HCT116 (cell line): ENCODE measurements around the gene PLXNC1. TPM values are rescaled to one million over a fixed set of nuclear protein-coding genes. Genes with fewer than 3 reads are reported as not detected.

Source experiments
- ATAC-seq: fragments of 200-7000 bp; cut with Tn5 transposase; 2 replicates; pipeline ENCODE4 v1.9.1; 2020; ENCODE audit warnings: mild to moderate bottlenecking, moderate library complexity
- BruUV-seq: library from RNA; stranded (reverse); fragments of 400-500 nt; replicated peaks from 2 replicates; lab custom pipeline; 2021; lab: Mats Ljungman, UMichigan
- CTCF ChIA-PET: fragments of 300-600 bp; sonication (Branson Sonifier 250); formaldehyde crosslinking; loops from one replicate; lab custom pipeline; 2021; ENCODE audit warnings: antibody characterized with exemption; lab: Charles Lee
- POLR2A ChIA-PET: fragments of 300-600, 350-600 bp; sonication (Branson Sonifier 250); formaldehyde crosslinking; loops from one replicate; lab custom pipeline; 2021; ENCODE audit warnings: antibody characterized with exemption; lab: Charles Lee
- RAD21 ChIA-PET, 2 experiments: fragments of 300-600 bp; sonication (Branson Sonifier 250); formaldehyde crosslinking; loops; one replicate each; lab custom pipeline; 2023; ENCODE audit warnings: low total read pairs in 2 of 2; ENCODE audit not compliant: uncharacterized antibody in 2 of 2, unreplicated experiment in 2 of 2, low non-redundant PET in 1 of 2; lab: Charles Lee
- DNase-seq: peaks from one replicate; pipeline ENCODE4 v3.0.0-alpha.2; 2010; ENCODE audit warnings: low read depth, low spot score
- H2AFZ ChIP-seq: fragments of 200-600 bp; shearing (Covaris generic), sonication (generic); 2 replicates; pipeline ENCODE4 v1.6.1; 2017; ENCODE audit warnings: low read depth, mixed run types, mixed read lengths, antibody characterized with exemption, low read length; ENCODE audit not compliant: poor library complexity, severe bottlenecking
- H3K27ac ChIP-seq: 2 replicates; pipeline ENCODE4 v1.5.1; 2012; ENCODE audit warnings: low read depth, low read length
- H3K27me3 ChIP-seq: fragments of 200-600 bp; sonication (generic); 2 replicates; pipeline ENCODE4 v1.6.1; 2016; ENCODE audit warnings: mixed run types, low read length, mixed read lengths; ENCODE audit not compliant: insufficient read depth
- H3K36me3 ChIP-seq, 2 experiments: fragments of 200-500 bp in 1 of 2; fragments of 200-600 bp in 1 of 2; sonication (Bioruptor generic) in 1 of 2; sonication (generic) in 1 of 2; 2 replicates each; pipeline versions ENCODE4 v1.5.1 to v1.6.1; 2014 to 2016; ENCODE audit warnings: low read length in 2 of 2, inconsistent platforms in 1 of 2, mixed read lengths in 1 of 2, mixed run types in 1 of 2; ENCODE audit not compliant: insufficient read depth in 2 of 2, control insufficient read depth in 1 of 2
- H3K4me1 ChIP-seq, 2 experiments: fragments of 200-600 bp in 1 of 2; sonication (generic) in 1 of 2; 2 replicates each; pipeline versions ENCODE4 v1.5.1 to v1.6.1; 2012 to 2017; ENCODE audit warnings: low read length in 2 of 2, inconsistent platforms in 1 of 2, mild to moderate bottlenecking in 1 of 2, mixed read lengths in 1 of 2, mixed run types in 1 of 2, moderate library complexity in 1 of 2; ENCODE audit not compliant: insufficient read depth in 2 of 2, control insufficient read depth in 1 of 2
- H3K4me2 ChIP-seq: fragments of 200-600 bp; sonication (generic); 2 replicates; pipeline ENCODE4 v1.6.1; 2017; ENCODE audit warnings: mixed run types, low read length, mixed read lengths
- H3K4me3 ChIP-seq, 2 experiments: fragments of 200-600 bp in 1 of 2; sonication (generic) in 1 of 2; replicated peaks in 1 of 2; 2 replicates each; pipeline ENCODE4 v1.5.1; 2011 to 2016; ENCODE audit warnings: low read length in 2 of 2, control low read depth in 1 of 2, low read depth in 1 of 2, mild to moderate bottlenecking in 1 of 2, mixed read lengths in 1 of 2, mixed run types in 1 of 2
- H3K79me2 ChIP-seq: fragments of 200-600 bp; sonication (generic); 2 replicates; pipeline ENCODE4 v1.6.1; 2017; ENCODE audit warnings: mild to moderate bottlenecking, mixed run types, low read length, moderate library complexity, mixed read lengths; ENCODE audit not compliant: insufficient read depth
- H3K9ac ChIP-seq: fragments of 200-600 bp; sonication (generic); 2 replicates; pipeline ENCODE4 v1.6.1; 2016; ENCODE audit warnings: low read length, mixed read lengths
- H3K9me2 ChIP-seq: fragments of 200-600 bp; sonication (generic), shearing (Covaris generic); 2 replicates; pipeline ENCODE4 v1.6.1; 2017; ENCODE audit warnings: mixed run types, mild to moderate bottlenecking, moderate library complexity; ENCODE audit not compliant: insufficient read depth
- H3K9me3 ChIP-seq, 2 experiments: fragments of 200-500 bp in 1 of 2; fragments of 200-600 bp in 1 of 2; sonication (Bioruptor generic) in 1 of 2; sonication (generic) in 1 of 2; 2 replicates each; pipeline ENCODE4 v1.6.1; 2014 to 2017; ENCODE audit warnings: low read length in 2 of 2, mixed read lengths in 2 of 2, inconsistent platforms in 1 of 2, low read depth in 1 of 2, mild to moderate bottlenecking in 1 of 2, mixed run types in 1 of 2, moderate library complexity in 1 of 2; ENCODE audit not compliant: control insufficient read depth in 1 of 2, insufficient read depth in 1 of 2
- H4K20me1 ChIP-seq: fragments of 200-600 bp; sonication (generic), shearing (Covaris generic); 2 replicates; pipeline ENCODE4 v1.6.1; 2017; ENCODE audit warnings: mixed run types, mild to moderate bottlenecking, moderate library complexity; ENCODE audit not compliant: insufficient read depth
- POLR2AphosphoS5 ChIP-seq: IDR thresholded peaks from 2 replicates; pipeline ENCODE4 v1.6.1; 2011; ENCODE audit warnings: mild to moderate bottlenecking, low read depth, low read length, moderate library complexity
- RAD21 ChIP-seq: IDR thresholded peaks from 2 replicates; pipeline ENCODE4 v1.6.1; 2012; ENCODE audit warnings: low read depth, mild to moderate bottlenecking
- SIN3A ChIP-seq: IDR thresholded peaks from 2 replicates; pipeline ENCODE4 v1.6.1; 2012; ENCODE audit warnings: low read depth
- SP1 ChIP-seq: IDR thresholded peaks from 2 replicates; pipeline ENCODE4 v1.6.1; 2012; ENCODE audit warnings: low read depth
- YY1 ChIP-seq: IDR thresholded peaks from 2 replicates; pipeline ENCODE4 v1.6.1; 2011; ENCODE audit warnings: low read length, low read depth, moderate library complexity, mild to moderate bottlenecking; ENCODE audit not compliant: insufficient replicate concordance; ENCODE audit errors: extremely low read depth
- intact Hi-C: fragments of 100-400 bp; cut with micrococcal nuclease; formaldehyde crosslinking; loops from 2 replicates; pipeline ENCODE4 v1.10.0; 2022
- total RNA-seq: library from RNA; stranded (reverse); gene quantifications from one replicate; pipeline ENCODE4 v1.2.1, GENCODE V29; 2021; ENCODE audit not compliant: unreplicated experiment
- TF ChIP-seq, protein P1 (sequence below), 3 experiments: fragments of 200-600 bp in 1 of 3; sonication (generic) in 1 of 3; IDR thresholded peaks in 2 of 3; conservative IDR thresholded peaks in 1 of 3; 2 replicates each; pipeline ENCODE4 v1.5.1; 2012 to 2017; ENCODE audit warnings: low read depth in 2 of 3, low read length in 2 of 3, antibody characterized with exemption in 1 of 3, borderline replicate concordance in 1 of 3, control low read depth in 1 of 3, mild to moderate bottlenecking in 1 of 3, mixed read lengths in 1 of 3, mixed run types in 1 of 3, moderate library complexity in 1 of 3; ENCODE audit not compliant: insufficient read depth in 1 of 3
- TF ChIP-seq, protein P2 (sequence below): IDR thresholded peaks from 2 replicates; pipeline ENCODE4 v1.6.1; 2012; ENCODE audit warnings: low read depth
- TF ChIP-seq, protein P3 (sequence below): IDR thresholded peaks from 2 replicates; pipeline ENCODE4 v1.6.1; 2012

The PLXNC1 gene
- total RNA-seq, 1 experiment from 2014 or later, result 0.25 TPM

DNA sequence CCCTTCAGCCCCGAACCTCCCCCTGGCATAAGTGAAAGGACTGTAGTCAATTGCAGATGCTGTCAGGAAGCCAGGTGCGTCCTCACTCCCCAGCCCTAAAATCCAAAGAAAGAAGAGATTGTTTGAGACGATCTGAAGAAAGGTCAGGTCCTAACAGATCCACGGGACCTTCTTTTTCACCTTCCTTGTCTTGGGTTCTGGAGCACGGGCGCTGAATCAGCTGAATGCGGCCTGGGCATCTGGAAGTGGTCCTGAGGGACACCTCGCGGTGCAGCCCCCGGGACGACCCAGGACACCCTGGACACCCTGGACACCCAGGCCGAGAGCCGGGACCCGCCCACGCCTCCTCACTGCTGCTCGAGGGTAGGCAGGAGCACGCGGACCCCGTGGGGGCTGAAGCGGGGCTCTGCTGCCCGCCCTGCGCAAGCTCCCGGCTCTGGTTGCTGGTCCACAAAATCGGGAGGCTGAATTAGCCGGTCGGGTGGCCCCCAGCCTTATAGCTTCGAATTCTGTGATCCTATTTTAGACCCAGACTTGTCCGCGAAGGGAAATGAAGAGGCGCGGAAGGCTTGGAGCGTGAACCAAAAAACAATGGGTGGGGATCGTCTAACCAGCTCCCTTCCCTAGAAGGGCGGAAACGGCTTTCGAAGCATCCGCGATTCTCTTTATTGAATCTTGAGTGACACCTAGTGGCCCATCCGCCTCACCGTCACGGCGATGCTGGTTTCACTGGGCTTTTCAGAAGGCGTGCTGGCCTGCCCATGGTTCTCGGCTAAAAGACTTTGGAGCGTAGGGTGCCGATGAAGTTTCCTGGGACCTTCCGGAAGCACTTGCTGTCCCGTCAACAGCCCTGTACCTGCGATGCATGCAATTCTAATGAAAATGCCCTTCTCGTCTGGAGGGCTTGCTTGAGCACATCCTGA lies 46.4 kb upstream of the PLXNC1 start:
- ChIA-PET CTCF (interaction anchor here (0.5 to 4.6 kb wide), 41 partner anchors 9 to 1115 kb away, joined by 3 to 143 read pairs (median 4); partner anchors contain the start of gene MRPL42), RAD21 (interaction anchor here (0.7 to 2.5 kb wide), 12 partner anchors 26 to 705 kb away, joined by 3 to 21 read pairs (median 4); no protein-coding TSS in a partner anchor), POLR2A (interaction anchor here (0.5 to 2.2 kb wide), 4 partner anchors 586 to 635 kb away, joined by 3 to 7 read pairs (median 3); partner anchors contain the start of gene MRPL42)
- H3K9me3 ChIP-seq, result no peaks in the 10 kb centered on the region
- no peaks in the 10 kb centered on the region for H3K9me2 ChIP-seq
- peak overlapping the region; percentile 88 for H3K4me2 ChIP-seq
- intact Hi-C loops, result loop anchor here (1.0 to 5.0 kb wide), 7 partner anchors 315 to 1320 kb away; no protein-coding TSS in a partner anchor
- no peak overlapping the region for H3K27ac ChIP-seq
- peak overlapping the region; percentile 88 for H2AFZ ChIP-seq
- no TSS peak for BruUV-seq
- H3K9ac ChIP-seq, result peak overlapping the region; percentile 38
- peaks cover 6 to 18% of the 10 kb centered on the region in 2 experiments for H3K4me1 ChIP-seq
- DNase-seq, result peak; percentile 87
- H3K4me3 ChIP-seq, result peak overlapping the region; percentile 43 to 55
- TF ChIP-seq, protein P1, sequence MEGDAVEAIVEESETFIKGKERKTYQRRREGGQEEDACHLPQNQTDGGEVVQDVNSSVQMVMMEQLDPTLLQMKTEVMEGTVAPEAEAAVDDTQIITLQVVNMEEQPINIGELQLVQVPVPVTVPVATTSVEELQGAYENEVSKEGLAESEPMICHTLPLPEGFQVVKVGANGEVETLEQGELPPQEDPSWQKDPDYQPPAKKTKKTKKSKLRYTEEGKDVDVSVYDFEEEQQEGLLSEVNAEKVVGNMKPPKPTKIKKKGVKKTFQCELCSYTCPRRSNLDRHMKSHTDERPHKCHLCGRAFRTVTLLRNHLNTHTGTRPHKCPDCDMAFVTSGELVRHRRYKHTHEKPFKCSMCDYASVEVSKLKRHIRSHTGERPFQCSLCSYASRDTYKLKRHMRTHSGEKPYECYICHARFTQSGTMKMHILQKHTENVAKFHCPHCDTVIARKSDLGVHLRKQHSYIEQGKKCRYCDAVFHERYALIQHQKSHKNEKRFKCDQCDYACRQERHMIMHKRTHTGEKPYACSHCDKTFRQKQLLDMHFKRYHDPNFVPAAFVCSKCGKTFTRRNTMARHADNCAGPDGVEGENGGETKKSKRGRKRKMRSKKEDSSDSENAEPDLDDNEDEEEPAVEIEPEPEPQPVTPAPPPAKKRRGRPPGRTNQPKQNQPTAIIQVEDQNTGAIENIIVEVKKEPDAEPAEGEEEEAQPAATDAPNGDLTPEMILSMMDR (IDR thresholded peaks at IDR 0.05 in 2 of 3, conservative IDR thresholded peaks at IDR 0.05 in 1 of 3; ENCODE audit: borderline replicate concordance in 1 of 3, insufficient read depth in 1 of 3, low read depth in 2 of 3, low read length in 2 of 3), result peak; percentile 63 to 75 (median 74)
- TF ChIP-seq SIN3A (no peak), SP1 (no peak; the same call in 1 of the 2 replicates), RAD21 (peak; percentile 92), YY1 (peak; percentile 39), POLR2AphosphoS5 (peak; percentile 24; the same call in 1 of the 2 replicates)
- TF ChIP-seq, protein P2, sequence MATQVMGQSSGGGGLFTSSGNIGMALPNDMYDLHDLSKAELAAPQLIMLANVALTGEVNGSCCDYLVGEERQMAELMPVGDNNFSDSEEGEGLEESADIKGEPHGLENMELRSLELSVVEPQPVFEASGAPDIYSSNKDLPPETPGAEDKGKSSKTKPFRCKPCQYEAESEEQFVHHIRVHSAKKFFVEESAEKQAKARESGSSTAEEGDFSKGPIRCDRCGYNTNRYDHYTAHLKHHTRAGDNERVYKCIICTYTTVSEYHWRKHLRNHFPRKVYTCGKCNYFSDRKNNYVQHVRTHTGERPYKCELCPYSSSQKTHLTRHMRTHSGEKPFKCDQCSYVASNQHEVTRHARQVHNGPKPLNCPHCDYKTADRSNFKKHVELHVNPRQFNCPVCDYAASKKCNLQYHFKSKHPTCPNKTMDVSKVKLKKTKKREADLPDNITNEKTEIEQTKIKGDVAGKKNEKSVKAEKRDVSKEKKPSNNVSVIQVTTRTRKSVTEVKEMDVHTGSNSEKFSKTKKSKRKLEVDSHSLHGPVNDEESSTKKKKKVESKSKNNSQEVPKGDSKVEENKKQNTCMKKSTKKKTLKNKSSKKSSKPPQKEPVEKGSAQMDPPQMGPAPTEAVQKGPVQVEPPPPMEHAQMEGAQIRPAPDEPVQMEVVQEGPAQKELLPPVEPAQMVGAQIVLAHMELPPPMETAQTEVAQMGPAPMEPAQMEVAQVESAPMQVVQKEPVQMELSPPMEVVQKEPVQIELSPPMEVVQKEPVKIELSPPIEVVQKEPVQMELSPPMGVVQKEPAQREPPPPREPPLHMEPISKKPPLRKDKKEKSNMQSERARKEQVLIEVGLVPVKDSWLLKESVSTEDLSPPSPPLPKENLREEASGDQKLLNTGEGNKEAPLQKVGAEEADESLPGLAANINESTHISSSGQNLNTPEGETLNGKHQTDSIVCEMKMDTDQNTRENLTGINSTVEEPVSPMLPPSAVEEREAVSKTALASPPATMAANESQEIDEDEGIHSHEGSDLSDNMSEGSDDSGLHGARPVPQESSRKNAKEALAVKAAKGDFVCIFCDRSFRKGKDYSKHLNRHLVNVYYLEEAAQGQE, result no peak
- TF ChIP-seq, protein P3, sequence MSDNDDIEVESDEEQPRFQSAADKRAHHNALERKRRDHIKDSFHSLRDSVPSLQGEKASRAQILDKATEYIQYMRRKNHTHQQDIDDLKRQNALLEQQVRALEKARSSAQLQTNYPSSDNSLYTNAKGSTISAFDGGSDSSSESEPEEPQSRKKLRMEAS, result peak; percentile 60
- TF ChIP-seq, all 23 proteins: peak for 5
- Histone ChIP-seq H3K27me3 (no peaks in the 10 kb centered on the region), H3K36me3 (no peaks in the 10 kb centered on the region), H3K79me2 (no peaks in the 10 kb centered on the region), H4K20me1 (no peaks in the 10 kb centered on the region)
- peak; percentile 85 for ATAC-seq
